Stomach (tissue), 9 donors: ENCODE results near the gene CEP112. TPM values are rescaled to one million over a fixed set of nuclear protein-coding genes. Genes with fewer than 3 reads are reported as not detected.
"Not testable (repeated sequence)": the region's sequence is repeated elsewhere in the genome, so short reads cannot be mapped to it uniquely, and the experiment has no call there.

Experiments used
- DNase-seq, 2 donors: peaks; one replicate each; pipeline versions ENCODE4 v3.0.0 to v3.0.0-alpha.2; 2013 to 2019
- H3K27ac ChIP-seq, 5 donors: fragments of 200-600 bp in 4 of 5; sonication (generic) in 4 of 5; one replicate each; pipeline ENCODE4 v1.5.1; 2013 to 2019; ENCODE audit warnings: mild to moderate bottlenecking in 1 of 5, moderate library complexity in 1 of 5
- H3K27me3 ChIP-seq, 3 donors: fragments of 200-600 bp; sonication (generic); one replicate each; pipeline ENCODE4 v1.5.1; 2017 to 2019; ENCODE audit warnings: mixed run types in 1 of 3
- H3K36me3 ChIP-seq, 4 donors: fragments of 200-600 bp; sonication (generic); 1 replicate in 3 of 4; 2 replicates in 1 of 4; pipeline ENCODE4 v1.5.1; 2016 to 2019
- H3K4me1 ChIP-seq, 4 donors: fragments of 200-600 bp; sonication (generic); one replicate each; pipeline ENCODE4 v1.5.1; 2016 to 2019
- H3K4me3 ChIP-seq, 4 donors: fragments of 200-600 bp; sonication (generic) in 3 of 4; one replicate each; pipeline ENCODE4 v1.5.1; 2016 to 2019; ENCODE audit warnings: mild to moderate bottlenecking in 1 of 4
- H3K9me3 ChIP-seq, 4 donors: fragments of 200-600 bp; sonication (generic); one replicate each; pipeline ENCODE4 v1.5.1; 2016 to 2019
- CTCF ChIP-seq, 7 experiments: fragments of 450-650 bp in 4 of 7; fragments of 200-600 bp in 3 of 7; sonication (generic) in 3 of 7; IDR thresholded peaks; one replicate each; pipeline ENCODE4 v1.5.1; 2016 to 2019; ENCODE audit warnings: antibody characterized with exemption in 7 of 7, control low read depth in 2 of 7, mild to moderate bottlenecking in 1 of 7
- EP300 ChIP-seq: sonication (generic); formaldehyde crosslinking; IDR thresholded peaks from one replicate; pipeline ENCODE4 v1.6.1; 2017; ENCODE audit warnings: antibody characterized with exemption
- POLR2A ChIP-seq, 4 donors: fragments of 450-650 bp; IDR thresholded peaks; one replicate each; pipeline ENCODE4 v1.6.1; 2016; ENCODE audit warnings: antibody characterized with exemption in 4 of 4, control low read depth in 2 of 4, mild to moderate bottlenecking in 1 of 4, moderate library complexity in 1 of 4
- POLR2AphosphoS5 ChIP-seq, 3 donors: sonication (generic); formaldehyde crosslinking; IDR thresholded peaks; one replicate each; pipeline ENCODE4 v1.6.1; 2016; ENCODE audit warnings: antibody characterized with exemption in 3 of 3
- WGBS, 5 donors: extraction: QIAGEN DNeasy Blood & Tissue Kit in 3 of 5; methylation state at CpG; one replicate each; pipeline versions ENCODE4 v1.1.5 to v1.1.7; 2013 to 2018; 5-methylcytosine and 5-hydroxymethylcytosine counted together
- intact Hi-C: fragments of 100-400 bp; cut with DNase I; formaldehyde crosslinking; loops from one replicate; pipeline ENCODE4 v1.15.1; 2023; ENCODE audit warnings: low total_unique reads
- polyA plus RNA-seq, 3 donors: library from polyadenylated mRNA; stranded (reverse); fragments of 200-250 nt; gene quantifications; one replicate each; pipeline ENCODE4 v1.2.3, GENCODE V29; 2013
- total RNA-seq, 5 donors: library from RNA; depleted of rRNA; stranded (reverse); fragments of >200 nt; gene quantifications; one replicate each; pipeline versions ENCODE4 v1.1.0 to v1.2.3, GENCODE V29; 2014 to 2016
- donor health status: healthy with polysubstance abuse.
- donor health status: Bipolar disorder and iron deficiency.
- donor health status: healthy.

The CEP112 gene
- total and polyA plus RNA-seq, 8 donors: 3.5 to 108 (median 13.3) TPM

- intact Hi-C loops: no loop called here
- H3K27me3 ChIP-seq: no peaks in the 10 kb centered on the region
- H3K36me3 ChIP-seq: no peaks in the 10 kb centered on the region
- no peak overlapping the region for H3K4me3 ChIP-seq
- 0 to 5% (median 2%) methylated on average over 1 of the region's 1 CpG for WGBS, 5 donors
- H3K4me1 ChIP-seq: peaks cover 7 to 25% (median 21%) of the 10 kb centered on the region in 4 donors
- no peaks in the 10 kb centered on the region for H3K9me3 ChIP-seq
- H3K27ac ChIP-seq: peak overlapping the region in 4 of 5 donors; percentile 35 to 71 (median 52)
- peak in 1 of 2 donors; percentile 64 for DNase-seq
- no peak for TF ChIP-seq CTCF (IDR thresholded peaks at IDR 0.05)
- TF ChIP-seq EP300: no peak
- TF ChIP-seq POLR2A (IDR thresholded peaks at IDR 0.05): no peak
- TF ChIP-seq POLR2AphosphoS5 (IDR thresholded peaks at IDR 0.05): peak in 2 of 3 donors; percentile 45 to 58
These were observed 406.8 kb downstream of the CEP112 start for GRCh38 chr17:65785109-65785508.

GRCh38 chr17:65783845-65784334 is 408.0 kb downstream of the CEP112 start:
- Histone ChIP-seq H3K27ac (peak overlapping the region in 3 of 5 donors; percentile 35 to 71 (median 65)), H3K36me3 (no peaks in the 10 kb centered on the region), H3K4me1 (peaks cover 7 to 25% (median 21%) of the 10 kb centered on the region in 4 donors), H3K4me3 (no peak overlapping the region), H3K9me3 (no peaks in the 10 kb centered on the region), H3K27me3 (no peaks in the 10 kb centered on the region)
- TF ChIP-seq POLR2AphosphoS5 (IDR thresholded peaks at IDR 0.05): peak in 2 of 3 donors; percentile 41 to 71
- no peak for TF ChIP-seq CTCF (IDR thresholded peaks at IDR 0.05)
- WGBS, 5 donors: 55 to 69% (median 66%) methylated on average over 4 of the region's 4 CpGs
- no peak for DNase-seq
- intact Hi-C loops: no loop called here

GRCh38 chr17:65782104-65782706 is 409.7 kb downstream of the CEP112 start:
- H3K27me3 ChIP-seq, H3K36me3 ChIP-seq, DNase-seq, intact Hi-C loops, H3K27ac ChIP-seq, H3K4me3 ChIP-seq, H3K9me3 ChIP-seq: not testable (repeated sequence)
- H3K4me1 ChIP-seq: peaks cover 7 to 25% (median 21%) of the 10 kb centered on the region in 4 donors
- WGBS, 5 donors: 0 to 58% (median 45%) methylated on average over 1 of the region's 1 CpG

GRCh38 chr17:65780111-65780510 is 411.8 kb downstream of the CEP112 start:
- DNase-seq: no peak
- WGBS, 5 donors: 56 to 80% (median 62%) methylated on average over 1 of the region's 1 CpG
- H3K27ac ChIP-seq: no peak overlapping the region
- H3K27me3 ChIP-seq: no peaks in the 10 kb centered on the region
- H3K4me3 ChIP-seq: no peak overlapping the region
- no peak for TF ChIP-seq POLR2AphosphoS5 (IDR thresholded peaks at IDR 0.05)
- TF ChIP-seq POLR2A (IDR thresholded peaks at IDR 0.05): no peak
- intact Hi-C loops: no loop called here
- H3K9me3 ChIP-seq: no peaks in the 10 kb centered on the region
- H3K4me1 ChIP-seq: peaks cover 7 to 18% (median 14%) of the 10 kb centered on the region in 4 donors
- no peaks in the 10 kb centered on the region for H3K36me3 ChIP-seq

GRCh38 chr17:65776890-65777289 is 415.0 kb downstream of the CEP112 start:
- intact Hi-C loops: no loop called here
- no peaks in the 10 kb centered on the region for H3K36me3 ChIP-seq
- H3K9me3 ChIP-seq: no peaks in the 10 kb centered on the region
- H3K27ac ChIP-seq: no peak overlapping the region
- peaks cover 0 to 5% (median 0%) of the 10 kb centered on the region in 4 donors for H3K4me1 ChIP-seq
- no peaks in the 10 kb centered on the region for H3K27me3 ChIP-seq
- no peak for DNase-seq
- TF ChIP-seq CTCF (IDR thresholded peaks at IDR 0.05) (no peak), POLR2A (IDR thresholded peaks at IDR 0.05) (no peak), POLR2AphosphoS5 (IDR thresholded peaks at IDR 0.05) (no peak), EP300 (no peak)
- 62 to 78% (median 63%) methylated on average over 3 of the region's 3 CpGs for WGBS, 5 donors
- H3K4me3 ChIP-seq: no peak overlapping the region
